ENCODE results near the gene SGF29. TPM values are rescaled to one million over a fixed set of nuclear protein-coding genes. Genes with fewer than 3 reads are reported as not detected.
"Not testable (repeated sequence)": the region's sequence is repeated elsewhere in the genome, so short reads cannot be mapped to it uniquely, and the experiment has no call there.

The SGF29 gene
- total RNA-seq, 2 donors from 2014 or later: 24.0 to 35.8 TPM

- no peak for ATAC-seq
Observed at GRCh38 chr16:28610595-28611191, 57.0 kb downstream of the SGF29 start.

GRCh38 chr16:28612359-28613280 lies 58.9 kb downstream of the SGF29 start:
- H3K36me3 Mint-ChIP-seq; H3K9me3 Mint-ChIP-seq; DNase-seq (ENCODE audit: low spot score); H3K4me3 Mint-ChIP-seq; H3K27ac Mint-ChIP-seq; H3K27me3 Mint-ChIP-seq: not testable (repeated sequence)
- peak; percentile 72 to 90 for ATAC-seq
- peaks cover 0 to 12% of the 10 kb centered on the region in 2 donors for H3K4me1 Mint-ChIP-seq (ENCODE audit: low read depth in 2 of 2)

More at GRCh38 chr16:28610595-28611191, 57.0 kb downstream of the SGF29 start:
- no peaks in the 10 kb centered on the region for H3K36me3 Mint-ChIP-seq
- H3K4me1 Mint-ChIP-seq (ENCODE audit: low read depth in 2 of 2): peaks cover 0 to 10% of the 10 kb centered on the region in 2 donors
- DNase-seq (ENCODE audit: low spot score): no peak
- no peak overlapping the region for H3K4me3 Mint-ChIP-seq
- no peaks in the 10 kb centered on the region for H3K9me3 Mint-ChIP-seq
- H3K27me3 Mint-ChIP-seq: no peaks in the 10 kb centered on the region
- H3K27ac Mint-ChIP-seq: peak overlapping the region in 1 of 2 donors; percentile 11

GRCh38 chr16:28613912-28614311 lies 60.2 kb downstream of the SGF29 start:
- H3K36me3 Mint-ChIP-seq; DNase-seq (ENCODE audit: low spot score); H3K27me3 Mint-ChIP-seq; H3K4me3 Mint-ChIP-seq; H3K9me3 Mint-ChIP-seq; ATAC-seq; H3K27ac Mint-ChIP-seq: not testable (repeated sequence)
- H3K4me1 Mint-ChIP-seq (ENCODE audit: low read depth in 2 of 2): peaks cover 0 to 12% of the 10 kb centered on the region in 2 donors

GRCh38 chr16:28614561-28614960 lies 60.8 kb downstream of the SGF29 start:
- H3K36me3 Mint-ChIP-seq; H3K27me3 Mint-ChIP-seq; H3K27ac Mint-ChIP-seq; H3K9me3 Mint-ChIP-seq; ATAC-seq; H3K4me3 Mint-ChIP-seq; DNase-seq (ENCODE audit: low spot score): not testable (repeated sequence)
- H3K4me1 Mint-ChIP-seq (ENCODE audit: low read depth in 2 of 2): peaks cover 0 to 12% of the 10 kb centered on the region in 2 donors

GRCh38 chr16:28615486-28616223 lies 61.9 kb downstream of the SGF29 start:
- not testable (repeated sequence) for ATAC-seq; DNase-seq (ENCODE audit: low spot score); H3K9me3 Mint-ChIP-seq; H3K36me3 Mint-ChIP-seq; H3K27me3 Mint-ChIP-seq; H3K4me3 Mint-ChIP-seq; H3K4me1 Mint-ChIP-seq (ENCODE audit: low read depth in 2 of 2)
- H3K27ac Mint-ChIP-seq: peak overlapping the region in 1 of 2 donors; percentile 63

- not testable (repeated sequence) for H3K36me3 Mint-ChIP-seq; H3K27ac Mint-ChIP-seq; H3K9me3 Mint-ChIP-seq; H3K27me3 Mint-ChIP-seq; ATAC-seq; DNase-seq (ENCODE audit: low spot score); H3K4me3 Mint-ChIP-seq; H3K4me1 Mint-ChIP-seq (ENCODE audit: low read depth in 2 of 2)
Observed at GRCh38 chr16:28616224-28616577, 62.5 kb downstream of the SGF29 start.

- DNase-seq (ENCODE audit: low spot score): no peak
- H3K9me3 Mint-ChIP-seq: no peaks in the 10 kb centered on the region
- H3K36me3 Mint-ChIP-seq: no peaks in the 10 kb centered on the region
- peaks cover under 1 to 5% of the 10 kb centered on the region in 2 donors for H3K4me1 Mint-ChIP-seq (ENCODE audit: low read depth in 2 of 2)
- H3K27me3 Mint-ChIP-seq: no peaks in the 10 kb centered on the region
- ATAC-seq: no peak
- H3K27ac Mint-ChIP-seq: peak overlapping the region in 1 of 2 donors; percentile 31
- no peak overlapping the region for H3K4me3 Mint-ChIP-seq
Observed at GRCh38 chr16:28616636-28617035, 62.9 kb downstream of the SGF29 start.

- no peak overlapping the region for H3K4me3 Mint-ChIP-seq
- no peaks in the 10 kb centered on the region for H3K27me3 Mint-ChIP-seq
- peak overlapping the region in 1 of 2 donors; percentile 31 for H3K27ac Mint-ChIP-seq
- DNase-seq (ENCODE audit: low spot score): no peak
- peaks cover 7 to 9% of the 10 kb centered on the region in 2 donors for H3K4me1 Mint-ChIP-seq (ENCODE audit: low read depth in 2 of 2)
- no peak for ATAC-seq
- H3K36me3 Mint-ChIP-seq: no peaks in the 10 kb centered on the region
- no peaks in the 10 kb centered on the region for H3K9me3 Mint-ChIP-seq
Observed at GRCh38 chr16:28617874-28618273, 64.2 kb downstream of the SGF29 start.

GRCh38 chr16:28620316-28620715 lies 66.6 kb downstream of the SGF29 start:
- H3K9me3 Mint-ChIP-seq; H3K27me3 Mint-ChIP-seq; H3K27ac Mint-ChIP-seq; ATAC-seq; H3K36me3 Mint-ChIP-seq; H3K4me3 Mint-ChIP-seq; DNase-seq (ENCODE audit: low spot score); H3K4me1 Mint-ChIP-seq (ENCODE audit: low read depth in 2 of 2): not testable (repeated sequence)

GRCh38 chr16:28621481-28622155 lies 67.9 kb downstream of the SGF29 start:
- DNase-seq (ENCODE audit: low spot score): no peak
- Mint-ChIP-seq H3K36me3 (no peaks in the 10 kb centered on the region), H3K4me1 (ENCODE audit: low read depth in 2 of 2) (peaks cover 4 to 7% of the 10 kb centered on the region in 2 donors), H3K27me3 (peaks cover 5 to 9% of the 10 kb centered on the region in 2 donors), H3K9me3 (no peaks in the 10 kb centered on the region), H3K27ac (peak overlapping the region in 1 of 2 donors; percentile 9), H3K4me3 (peak overlapping the region; percentile 24)
- ATAC-seq: no peak

GRCh38 chr16:28622532-28623171 lies 68.9 kb downstream of the SGF29 start:
- ATAC-seq: peak; percentile 10 to 30
- not testable (repeated sequence) for H3K36me3 Mint-ChIP-seq; H3K27me3 Mint-ChIP-seq; H3K9me3 Mint-ChIP-seq; DNase-seq (ENCODE audit: low spot score); H3K4me1 Mint-ChIP-seq (ENCODE audit: low read depth in 2 of 2)
- Mint-ChIP-seq H3K27ac (peak overlapping the region; percentile 9 to 35), H3K4me3 (peak overlapping the region; percentile 72)

- Mint-ChIP-seq H3K27ac (no peak overlapping the region), H3K36me3 (no peaks in the 10 kb centered on the region), H3K9me3 (no peaks in the 10 kb centered on the region), H3K4me3 (peak overlapping the region; percentile 72), H3K27me3 (peaks cover 6 to 9% of the 10 kb centered on the region in 2 donors), H3K4me1 (ENCODE audit: low read depth in 2 of 2) (peaks cover 4 to 7% of the 10 kb centered on the region in 2 donors)
- DNase-seq (ENCODE audit: low spot score) (no peak), ATAC-seq (peak; percentile 90 to 91)
Observed at GRCh38 chr16:28623172-28623711, 69.5 kb downstream of the SGF29 start.

- not testable (repeated sequence) for H3K36me3 Mint-ChIP-seq; ATAC-seq; DNase-seq (ENCODE audit: low spot score); H3K27me3 Mint-ChIP-seq; H3K27ac Mint-ChIP-seq; H3K4me1 Mint-ChIP-seq (ENCODE audit: low read depth in 2 of 2); H3K9me3 Mint-ChIP-seq; H3K4me3 Mint-ChIP-seq
Observed at GRCh38 chr16:28630905-28631304, 77.2 kb downstream of the SGF29 start.

Data from natural killer cell treated with Interleukin-12 subunit alpha and Interleukin-12 subunit beta and Interleukin-15 and Interleukin-18, amount 100 ng/mL, for 72 hours (primary cell).